Kidney (tissue), 22 donors: ENCODE results near the gene IFI27L2. TPM values are rescaled to one million over a fixed set of nuclear protein-coding genes. Genes with fewer than 3 reads are reported as not detected.

ENCODE experiments used
- DNase-seq, 5 donors: peaks; one replicate each; pipeline ENCODE4 v3.0.0-alpha.2; 2013 to 2020
- FAIRE-seq: peaks from 2 replicates; lab custom pipeline; 2012; peaks lifted over from hg19 to GRCh38; lab: Jason Lieb, UNC
- H3K27ac ChIP-seq, 2 donors: one replicate each; pipeline ENCODE4 v1.7.0; 2013; ENCODE audit warnings: low read depth in 2 of 2, low read length in 2 of 2, inconsistent platforms in 1 of 2
- H3K27me3 ChIP-seq: one replicate; pipeline ENCODE4 v1.7.1; 2013; ENCODE audit warnings: low read length, inconsistent platforms; ENCODE audit not compliant: control insufficient read depth, insufficient read depth
- H3K36me3 ChIP-seq, 3 donors: one replicate each; pipeline versions ENCODE4 v1.7.0 to v1.7.1; 2013; ENCODE audit warnings: low read length in 3 of 3, control low read depth in 1 of 3, inconsistent platforms in 1 of 3; ENCODE audit not compliant: insufficient read depth in 3 of 3, control insufficient read depth in 2 of 3
- H3K4me1 ChIP-seq, 3 donors: one replicate each; pipeline versions ENCODE4 v1.7.0 to v1.7.1; 2013; ENCODE audit warnings: low read length in 3 of 3, inconsistent platforms in 1 of 3, low read depth in 1 of 3; ENCODE audit not compliant: control insufficient read depth in 2 of 3, insufficient read depth in 2 of 3
- H3K4me3 ChIP-seq, 3 donors: one replicate each; pipeline versions ENCODE4 v1.7.0 to v1.8.1; 2013; ENCODE audit warnings: low read length in 3 of 3, control low read depth in 1 of 3, inconsistent platforms in 1 of 3
- H3K9ac ChIP-seq, 3 donors: one replicate each; pipeline versions ENCODE4 v1.7.0 to v1.7.1; 2013; ENCODE audit warnings: low read length in 3 of 3, control low read depth in 1 of 3, inconsistent platforms in 1 of 3
- H3K9me3 ChIP-seq, 3 donors: one replicate each; pipeline versions ENCODE4 v1.7.0 to v1.7.1; 2013; ENCODE audit warnings: low read length in 3 of 3, control low read depth in 1 of 3, inconsistent platforms in 1 of 3; ENCODE audit not compliant: control insufficient read depth in 2 of 3, insufficient read depth in 1 of 3
- intact Hi-C: fragments of 100-400 bp; cut with DNase I; formaldehyde crosslinking; loops from one replicate; pipeline ENCODE4 v1.11.1; 2022
- long read RNA-seq, 10 donors: library from polyadenylated mRNA in 1 of 10; unstranded in 1 of 10; transcript quantifications; one replicate each; pipeline ENCODE4 v2.0.0 and lab custom pipeline, GENCODE V29; 2021 to 2026
- polyA plus RNA-seq: library from polyadenylated mRNA; stranded (reverse); fragments of 350-450 nt; fragmentation: Illumina TruSeq; extraction: RNeasy Lipid Tissue Mini Kit (QIAGEN cat#74804); gene quantifications from one replicate; pipeline ENCODE4 v1.2.3, GENCODE V29; 2014; ENCODE audit warnings: low read depth, low replicate concordance; ENCODE audit not compliant: insufficient read depth
- total RNA-seq: library from RNA; stranded (reverse); fragmentation: NEBNext Ultra II Directional; extraction: Animal tissue kit (Norgen Biotek cat#: 25700); gene quantifications from one replicate; pipeline ENCODE4 v1.2.1, GENCODE V29; 2021
- TF ChIP-seq, protein P1 (sequence below): IDR thresholded peaks from 3 replicates; pipeline ENCODE4 v1.5.1; 2012; ENCODE audit warnings: mild to moderate bottlenecking, moderate library complexity, borderline replicate concordance; ENCODE audit not compliant: insufficient read depth; ENCODE audit errors: extremely low read depth
- donor health status: control.
- donor health status: control.
- donor health status: control.
- donor health status: control.
- donor health status: control.
- donor health status: DM: yes; HTN: yes; CAD: no.
- donor health status: Normal renal cell carcinoma (clear cell type).

The IFI27L2 gene, protein sequence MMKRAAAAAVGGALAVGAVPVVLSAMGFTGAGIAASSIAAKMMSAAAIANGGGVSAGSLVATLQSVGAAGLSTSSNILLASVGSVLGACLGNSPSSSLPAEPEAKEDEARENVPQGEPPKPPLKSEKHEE
- total RNA-seq: 28.2 TPM
- polyA plus RNA-seq: 223 TPM
- long read RNA-seq, donor 1, transcript IFI27L2-201 (4 exons, 511 nt): major isoform, 23 of 29 reads
- long read RNA-seq, donor 1, partial matches to known transcripts: 0 of 29 reads
- long read RNA-seq, donor 1, other reads (novel, unspliced or antisense): 0 of 29 reads
- long read RNA-seq, donor 2, transcript IFI27L2-201 (4 exons, 511 nt): major isoform, 16 of 21 reads
- long read RNA-seq, donor 2, partial matches to known transcripts: 0 of 21 reads
- long read RNA-seq, donor 2, other reads (novel, unspliced or antisense): 0 of 21 reads
- long read RNA-seq, donor 3, transcript IFI27L2-201 (4 exons, 511 nt): major isoform, 38 of 43 reads
- long read RNA-seq, donor 3, partial matches to known transcripts: 0 of 43 reads
- long read RNA-seq, donor 3, other reads (novel, unspliced or antisense): 0 of 43 reads
- long read RNA-seq, donor 4, transcript IFI27L2-201 (4 exons, 511 nt): major isoform, 18 of 23 reads
- long read RNA-seq, donor 4, partial matches to known transcripts: 0 of 23 reads
- long read RNA-seq, donor 4, other reads (novel, unspliced or antisense): 0 of 23 reads
- long read RNA-seq, donor 5: 0 reads
- long read RNA-seq, donor 6, transcript IFI27L2-201 (4 exons, 511 nt): major isoform, 71 of 96 reads
- long read RNA-seq, donor 6, transcript IFI27L2-204 (3 exons, 516 nt): minor isoform, 10 of 96 reads
- long read RNA-seq, donor 6, transcript IFI27L2-203 (2 exons, 676 nt): minor isoform, 15 of 96 reads
- long read RNA-seq, donor 6, partial matches to known transcripts: 0 of 96 reads
- long read RNA-seq, donor 6, other reads (novel, unspliced or antisense): 0 of 96 reads
- long read RNA-seq, donor 7, transcript IFI27L2-201 (4 exons, 511 nt): major isoform, 8 of 19 reads
- long read RNA-seq, donor 7, transcript IFI27L2-203 (2 exons, 676 nt): minor isoform, 5 of 19 reads
- long read RNA-seq, donor 7, partial matches to known transcripts: 5 of 19 reads
- long read RNA-seq, donor 7, other reads (novel, unspliced or antisense): 0 of 19 reads
- long read RNA-seq, donor 8, transcript IFI27L2-201 (4 exons, 511 nt): major isoform, 30 of 38 reads
- long read RNA-seq, donor 8, transcript IFI27L2-203 (2 exons, 676 nt): minor isoform, 6 of 38 reads
- long read RNA-seq, donor 8, partial matches to known transcripts: 0 of 38 reads
- long read RNA-seq, donor 8, other reads (novel, unspliced or antisense): 0 of 38 reads
- long read RNA-seq, donor 9, transcript IFI27L2-204 (3 exons, 516 nt): minor isoform, 5 of 29 reads
- long read RNA-seq, donor 9, transcript IFI27L2-201 (4 exons, 511 nt): major isoform, 18 of 29 reads
- long read RNA-seq, donor 9, transcript IFI27L2-203 (2 exons, 676 nt): minor isoform, 6 of 29 reads
- long read RNA-seq, donor 9, partial matches to known transcripts: 0 of 29 reads
- long read RNA-seq, donor 9, other reads (novel, unspliced or antisense): 0 of 29 reads
- long read RNA-seq, donor 10, transcript IFI27L2-201 (4 exons, 511 nt): major isoform, 20 of 28 reads
- long read RNA-seq, donor 10, partial matches to known transcripts: 0 of 28 reads
- long read RNA-seq, donor 10, other reads (novel, unspliced or antisense): 0 of 28 reads

DNA sequence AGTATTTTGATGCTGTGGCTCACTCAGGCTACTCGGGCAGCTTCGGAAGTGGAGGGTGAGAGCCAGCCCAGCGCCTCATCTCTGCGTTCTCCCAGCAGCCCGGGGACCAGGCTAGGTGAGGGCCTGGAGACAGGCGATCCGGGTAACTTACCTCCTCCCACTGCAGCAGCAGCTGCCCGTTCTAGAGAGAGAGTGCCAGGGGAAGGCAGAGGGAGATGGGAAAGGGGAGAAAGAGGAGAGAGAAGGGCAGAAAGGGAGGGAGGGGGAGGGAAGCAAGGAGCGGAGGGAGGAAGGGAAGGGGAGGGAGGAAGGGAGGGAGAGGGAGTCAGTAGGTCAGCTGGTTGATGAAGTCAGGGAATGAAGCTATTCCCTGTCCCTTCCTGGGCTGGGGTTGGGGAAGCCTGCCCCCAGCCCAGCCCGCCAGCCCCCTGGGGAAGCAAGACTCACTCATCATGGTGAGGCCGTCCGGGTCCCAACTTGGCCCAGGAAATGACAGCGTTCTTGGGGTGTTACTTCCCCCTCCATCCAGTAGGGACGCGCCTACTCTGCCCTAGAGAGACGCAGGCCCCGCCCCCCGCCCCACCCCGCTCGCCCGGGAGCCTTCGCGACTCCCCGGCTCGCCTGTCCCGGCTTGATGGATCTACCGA, at the start of gene IFI27L2:
Gene IFI27L2, minus strand, starts transcription at position 494 of the 647 bp plus-strand sequence. Its CDS starts 40 bp downstream, at position 454.
- Histone ChIP-seq H3K4me3 (peak within 1 kb of the TSS; percentile 72 to 77 (median 76)), H3K36me3 (no peaks in the 10 kb centered on the region), H3K27me3 (no peaks in the 10 kb centered on the region), H3K4me1 (peaks cover 0 to 8% (median 0%) of the 10 kb centered on the region in 3 donors), H3K27ac (peak within 1 kb of the TSS; percentile 43 to 82), H3K9ac (peak within 1 kb of the TSS; percentile 61 to 78 (median 67)), H3K9me3 (no peaks in the 10 kb centered on the region)
- intact Hi-C loops: no loop called here
- TF ChIP-seq, protein P1, sequence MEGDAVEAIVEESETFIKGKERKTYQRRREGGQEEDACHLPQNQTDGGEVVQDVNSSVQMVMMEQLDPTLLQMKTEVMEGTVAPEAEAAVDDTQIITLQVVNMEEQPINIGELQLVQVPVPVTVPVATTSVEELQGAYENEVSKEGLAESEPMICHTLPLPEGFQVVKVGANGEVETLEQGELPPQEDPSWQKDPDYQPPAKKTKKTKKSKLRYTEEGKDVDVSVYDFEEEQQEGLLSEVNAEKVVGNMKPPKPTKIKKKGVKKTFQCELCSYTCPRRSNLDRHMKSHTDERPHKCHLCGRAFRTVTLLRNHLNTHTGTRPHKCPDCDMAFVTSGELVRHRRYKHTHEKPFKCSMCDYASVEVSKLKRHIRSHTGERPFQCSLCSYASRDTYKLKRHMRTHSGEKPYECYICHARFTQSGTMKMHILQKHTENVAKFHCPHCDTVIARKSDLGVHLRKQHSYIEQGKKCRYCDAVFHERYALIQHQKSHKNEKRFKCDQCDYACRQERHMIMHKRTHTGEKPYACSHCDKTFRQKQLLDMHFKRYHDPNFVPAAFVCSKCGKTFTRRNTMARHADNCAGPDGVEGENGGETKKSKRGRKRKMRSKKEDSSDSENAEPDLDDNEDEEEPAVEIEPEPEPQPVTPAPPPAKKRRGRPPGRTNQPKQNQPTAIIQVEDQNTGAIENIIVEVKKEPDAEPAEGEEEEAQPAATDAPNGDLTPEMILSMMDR: no peak
- FAIRE-seq (no peak), DNase-seq (peak; percentile 78 to 94 (median 88))

DNA sequence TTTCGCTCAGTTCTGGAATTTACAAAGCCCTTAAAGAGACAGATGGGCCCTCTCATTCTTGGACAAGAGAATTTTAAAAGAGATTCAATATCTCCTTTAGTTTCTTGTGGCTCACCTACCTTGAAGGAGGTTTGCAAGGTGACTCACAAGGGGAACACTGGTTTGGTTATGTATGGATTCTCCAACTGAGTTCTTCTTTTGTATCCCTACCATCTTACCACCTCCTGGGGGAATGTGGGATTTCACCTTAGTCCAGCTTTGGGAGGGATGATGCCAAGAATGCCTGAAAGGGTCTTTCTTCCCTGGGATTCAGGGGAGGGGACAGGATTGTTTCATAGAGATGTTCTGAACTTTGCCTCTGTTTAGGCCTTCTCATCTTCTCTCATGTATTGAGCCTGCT, 48.4 kb upstream of the IFI27L2 start:
- no peaks in the 10 kb centered on the region for H3K36me3 ChIP-seq
- TF ChIP-seq, protein P1: no peak
- H3K27me3 ChIP-seq: peaks cover 36% of the 10 kb centered on the region
- no peak for DNase-seq
- H3K4me1 ChIP-seq: no peaks in the 10 kb centered on the region
- no peak overlapping the region for H3K4me3 ChIP-seq
- intact Hi-C loops: no loop called here
- FAIRE-seq: no peak
- no peak overlapping the region for H3K27ac ChIP-seq
- H3K9ac ChIP-seq: no peak overlapping the region
- H3K9me3 ChIP-seq: no peaks in the 10 kb centered on the region
